Astrocyte of the cerebellum (primary cell): ENCODE measurements around the gene GP1BB.

ENCODE experiments used
- DNase-seq: peaks from one replicate; pipeline ENCODE4 v3.0.0-alpha.2; 2011; ENCODE audit warnings: low read depth
- H3K4me3 ChIP-seq: 2 replicates; pipeline ENCODE4 v1.5.1; 2011; ENCODE audit warnings: mild to moderate bottlenecking, low read depth, low read length, moderate library complexity
- in situ Hi-C: cut with HindIII; loops from 2 replicates; pipeline ENCODE4 v1.10.0; 2017; ENCODE audit warnings: low sequenced_read_pairs
- TF ChIP-seq, protein P1 (sequence below): IDR thresholded peaks from 2 replicates; pipeline ENCODE4 v1.5.1; 2012; ENCODE audit warnings: low read length, low read depth, moderate library complexity, mild to moderate bottlenecking; ENCODE audit errors: missing control alignments

The GP1BB gene

DNA sequence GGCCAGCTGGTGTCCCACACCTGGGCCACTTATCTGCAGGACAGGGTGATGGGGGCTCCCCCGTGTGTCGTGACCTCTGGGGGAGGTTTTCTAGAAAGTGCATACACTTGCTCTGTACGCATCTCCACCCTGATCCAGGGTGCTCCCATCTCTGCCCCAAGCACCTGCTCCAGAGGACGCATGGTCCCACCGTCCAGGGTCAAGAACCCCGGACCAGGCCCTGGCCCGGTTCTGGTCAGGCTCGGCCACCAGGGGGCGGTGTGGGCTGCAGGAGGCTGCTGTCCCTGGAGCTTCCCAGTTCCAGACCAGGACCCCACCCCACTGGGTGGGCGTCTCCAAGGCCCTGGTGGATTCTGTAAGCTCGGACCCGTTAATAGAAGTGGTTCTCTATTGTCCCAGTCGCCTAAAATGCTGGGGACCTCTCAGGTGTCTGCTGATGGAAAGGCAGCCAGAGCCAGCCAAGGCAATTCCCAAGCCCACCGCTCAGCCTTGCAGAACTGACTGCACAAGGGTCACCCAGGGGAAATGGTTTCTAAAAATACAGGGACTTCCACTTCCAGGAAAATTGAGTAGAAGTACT is 43.7 kb upstream of the GP1BB start:
- DNase-seq: no peak
- TF ChIP-seq, protein P1, sequence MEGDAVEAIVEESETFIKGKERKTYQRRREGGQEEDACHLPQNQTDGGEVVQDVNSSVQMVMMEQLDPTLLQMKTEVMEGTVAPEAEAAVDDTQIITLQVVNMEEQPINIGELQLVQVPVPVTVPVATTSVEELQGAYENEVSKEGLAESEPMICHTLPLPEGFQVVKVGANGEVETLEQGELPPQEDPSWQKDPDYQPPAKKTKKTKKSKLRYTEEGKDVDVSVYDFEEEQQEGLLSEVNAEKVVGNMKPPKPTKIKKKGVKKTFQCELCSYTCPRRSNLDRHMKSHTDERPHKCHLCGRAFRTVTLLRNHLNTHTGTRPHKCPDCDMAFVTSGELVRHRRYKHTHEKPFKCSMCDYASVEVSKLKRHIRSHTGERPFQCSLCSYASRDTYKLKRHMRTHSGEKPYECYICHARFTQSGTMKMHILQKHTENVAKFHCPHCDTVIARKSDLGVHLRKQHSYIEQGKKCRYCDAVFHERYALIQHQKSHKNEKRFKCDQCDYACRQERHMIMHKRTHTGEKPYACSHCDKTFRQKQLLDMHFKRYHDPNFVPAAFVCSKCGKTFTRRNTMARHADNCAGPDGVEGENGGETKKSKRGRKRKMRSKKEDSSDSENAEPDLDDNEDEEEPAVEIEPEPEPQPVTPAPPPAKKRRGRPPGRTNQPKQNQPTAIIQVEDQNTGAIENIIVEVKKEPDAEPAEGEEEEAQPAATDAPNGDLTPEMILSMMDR: peak; percentile 68
- no peak overlapping the region for H3K4me3 ChIP-seq
- in situ Hi-C loops: no loop called here

DNA sequence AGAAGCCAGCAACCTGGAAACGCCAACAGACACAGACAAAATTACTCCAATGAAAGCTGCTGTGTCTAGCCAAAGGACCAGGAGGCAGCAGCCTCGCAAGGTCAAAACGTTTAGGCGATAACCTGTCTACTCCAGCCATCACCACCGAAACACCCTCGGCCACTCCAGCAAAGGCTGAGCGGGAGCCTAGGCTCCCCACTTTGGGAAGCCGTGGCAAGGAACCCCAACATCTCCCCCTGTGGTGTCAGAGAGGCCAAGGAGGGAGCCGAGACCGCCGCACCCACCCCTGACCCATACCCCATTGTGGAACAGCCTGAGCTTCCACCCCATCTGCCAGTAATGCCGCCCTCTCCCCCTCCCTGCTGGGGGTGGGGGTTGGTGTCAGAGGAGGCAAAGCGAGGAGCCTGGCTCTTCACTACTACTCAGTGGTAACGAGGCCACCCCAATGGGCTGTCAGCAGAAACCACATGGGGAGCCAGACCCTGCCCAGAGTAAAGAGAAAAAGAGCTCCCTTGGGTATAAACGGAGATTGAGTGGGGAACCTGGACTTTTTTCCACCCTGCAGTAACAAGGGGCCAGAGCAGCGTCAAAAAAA is 43.0 kb upstream of the GP1BB start:
- H3K4me3 ChIP-seq: no peak overlapping the region
- TF ChIP-seq, protein P1: no peak
- no peak for DNase-seq
- in situ Hi-C loops: no loop called here

DNA sequence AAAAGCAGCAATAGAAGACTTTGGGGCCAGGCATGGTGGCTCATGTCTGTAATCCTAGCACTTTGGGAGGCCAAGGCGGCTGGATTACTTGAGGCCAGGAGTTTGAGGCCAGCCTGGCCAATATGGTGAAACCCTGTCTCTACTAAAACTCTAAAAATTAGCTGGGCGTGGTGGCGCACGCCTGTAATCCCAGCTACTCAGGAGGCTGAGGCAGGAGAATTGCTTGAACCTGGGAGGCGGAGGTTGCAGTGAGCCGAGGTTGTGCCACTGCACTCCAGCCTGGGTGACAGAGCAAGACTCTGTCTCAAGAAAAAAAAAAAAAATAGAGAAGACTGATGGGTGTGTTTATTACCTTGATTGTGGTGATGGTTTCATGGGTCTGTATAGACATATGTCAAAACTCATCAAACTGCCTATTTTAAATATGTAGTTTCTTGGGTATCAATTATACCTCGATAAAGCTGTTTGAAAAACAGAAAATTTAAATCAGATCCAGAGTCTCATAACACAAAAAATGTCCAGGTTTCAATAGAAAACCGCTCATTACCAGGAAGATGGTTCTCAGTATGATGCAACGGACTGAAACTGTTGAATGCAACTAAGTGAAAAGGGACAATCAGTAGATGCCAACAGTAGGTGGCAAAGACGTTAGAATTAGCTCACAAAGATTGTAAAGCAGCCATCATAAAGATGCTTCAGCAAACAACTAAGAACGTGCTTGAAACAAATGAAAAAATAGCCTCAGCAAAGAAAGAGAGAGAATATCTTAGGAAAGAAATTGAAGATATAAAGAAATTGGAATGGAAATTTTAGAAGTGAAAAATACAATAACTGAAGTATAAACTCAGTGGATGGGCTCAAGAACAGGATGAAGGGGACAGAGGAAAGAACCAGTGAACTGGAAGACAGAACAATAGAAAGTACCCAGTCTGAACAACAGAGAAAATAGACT is 42.2 kb upstream of the GP1BB start:
- no peak overlapping the region for H3K4me3 ChIP-seq
- no peak for DNase-seq
- TF ChIP-seq, protein P1: no peak
- in situ Hi-C loops: no loop called here

DNA sequence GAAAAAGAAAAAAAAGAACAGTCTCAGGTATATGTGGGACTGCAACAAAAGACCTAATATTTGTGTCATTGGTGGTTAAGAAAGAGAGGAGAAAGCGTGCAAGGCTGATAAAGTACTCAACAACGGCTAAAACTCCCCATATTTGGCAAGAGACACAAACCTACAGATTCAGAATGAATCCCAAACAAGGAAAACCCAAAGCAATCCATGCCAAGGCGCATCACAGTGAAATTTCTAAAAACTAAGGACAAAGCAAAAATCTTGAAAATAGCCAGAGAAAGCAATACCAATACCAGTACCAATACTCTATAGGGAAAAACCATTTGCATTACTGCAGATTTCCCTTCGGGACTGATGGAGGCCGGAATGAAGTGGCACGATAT is 41.5 kb upstream of the GP1BB start:
- DNase-seq: no peak
- in situ Hi-C loops: no loop called here
- H3K4me3 ChIP-seq: no peak overlapping the region
- TF ChIP-seq, protein P1: no peak

DNA sequence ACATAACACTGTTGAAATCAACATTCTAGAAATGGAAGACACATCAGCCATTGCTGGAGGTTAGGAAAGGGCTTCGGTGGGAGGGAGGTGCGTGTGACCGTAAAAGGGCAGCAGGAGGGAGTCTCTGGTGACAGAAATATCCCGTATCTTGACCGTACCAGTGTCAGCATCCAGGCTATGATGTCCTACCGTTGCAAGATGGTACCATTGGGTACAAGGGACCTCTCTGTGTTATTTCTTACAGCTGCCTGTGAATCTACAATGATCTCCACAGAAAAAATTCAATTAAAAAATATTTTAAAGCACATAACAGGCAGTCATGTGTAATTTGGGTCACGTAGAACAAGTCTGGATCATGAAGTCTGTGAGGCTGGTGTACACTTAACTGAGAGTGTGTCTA is 36.4 kb upstream of the GP1BB start:
- in situ Hi-C loops: no loop called here
- H3K4me3 ChIP-seq: no peak overlapping the region
- TF ChIP-seq, protein P1: no peak
- no peak for DNase-seq

DNA sequence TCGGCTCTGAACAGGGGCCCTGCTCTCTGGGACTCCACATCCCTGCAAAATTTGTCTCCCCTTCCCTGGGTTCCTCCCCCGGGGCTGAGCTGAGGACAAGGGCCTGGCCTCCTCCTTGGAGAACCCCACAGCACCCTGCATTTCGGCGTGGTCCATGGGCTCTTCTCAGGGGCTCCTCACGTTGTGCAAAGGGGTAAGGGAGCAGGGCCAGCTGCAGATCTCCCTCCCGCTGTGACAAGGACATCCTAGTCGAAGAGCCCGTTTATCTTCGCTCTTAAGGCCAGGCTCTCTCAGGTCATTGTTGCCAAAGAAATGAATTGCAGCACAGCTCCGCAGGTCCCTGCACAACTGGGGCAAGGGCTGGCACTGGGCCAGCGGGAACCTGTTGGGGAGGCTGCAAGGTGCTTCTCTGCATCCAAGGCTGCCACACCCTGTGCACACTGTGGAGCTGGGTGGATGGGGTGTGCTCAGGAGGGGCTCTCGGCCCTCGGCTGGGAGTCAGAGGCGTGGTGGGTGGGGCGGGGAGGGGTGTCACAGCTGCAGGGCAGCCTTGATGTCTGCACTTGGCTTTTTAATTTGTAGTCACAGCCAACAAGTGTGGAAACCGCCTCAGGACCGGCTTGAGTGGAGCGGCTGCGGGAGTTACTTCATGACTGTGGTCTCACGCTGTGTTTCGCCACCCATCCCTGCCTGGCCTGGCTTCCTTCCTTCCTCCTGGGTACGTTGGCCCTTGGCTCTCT is 35.6 kb upstream of the GP1BB start:
- in situ Hi-C loops: no loop called here
- DNase-seq: no peak
- TF ChIP-seq, protein P1: no peak
- no peak overlapping the region for H3K4me3 ChIP-seq
